ENCODE results near the gene LCN1.

LCN1 gene

DNA sequence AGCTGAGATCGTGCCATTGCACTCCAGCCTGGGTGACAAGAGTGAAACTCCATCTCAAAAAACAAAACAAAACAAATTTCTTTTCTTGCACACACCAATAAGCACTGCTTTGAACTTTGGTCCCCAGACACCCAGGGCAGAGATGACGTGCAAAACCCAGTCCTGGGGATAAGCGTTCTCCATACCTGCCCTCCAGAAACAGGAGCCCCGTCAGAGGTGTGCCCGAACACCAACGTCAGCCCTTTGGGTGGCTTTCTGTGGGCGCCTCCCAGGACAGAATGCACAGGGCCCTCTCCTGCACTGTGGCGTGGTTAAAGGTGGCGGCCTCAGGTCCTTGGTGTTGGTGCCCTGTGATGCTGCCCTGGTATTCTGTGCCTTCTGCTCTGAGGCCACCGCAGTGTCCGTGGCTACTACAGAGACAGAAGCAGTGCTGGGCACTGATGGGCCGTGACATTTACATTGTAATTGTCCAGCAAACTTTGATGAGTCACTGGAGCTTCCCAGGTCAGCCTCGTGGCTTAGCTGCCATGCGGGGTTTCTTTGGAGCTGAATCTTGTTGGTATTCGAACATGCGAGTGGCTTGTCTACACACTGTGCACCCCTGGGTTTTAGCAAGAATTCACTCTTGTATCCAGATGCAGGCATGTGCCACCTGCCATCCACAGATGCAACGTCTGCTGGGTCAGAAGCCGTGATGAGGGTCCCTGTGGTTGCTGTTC, 31.9 kb upstream of the LCN1 start:
- DNase-seq = no peak

DNA sequence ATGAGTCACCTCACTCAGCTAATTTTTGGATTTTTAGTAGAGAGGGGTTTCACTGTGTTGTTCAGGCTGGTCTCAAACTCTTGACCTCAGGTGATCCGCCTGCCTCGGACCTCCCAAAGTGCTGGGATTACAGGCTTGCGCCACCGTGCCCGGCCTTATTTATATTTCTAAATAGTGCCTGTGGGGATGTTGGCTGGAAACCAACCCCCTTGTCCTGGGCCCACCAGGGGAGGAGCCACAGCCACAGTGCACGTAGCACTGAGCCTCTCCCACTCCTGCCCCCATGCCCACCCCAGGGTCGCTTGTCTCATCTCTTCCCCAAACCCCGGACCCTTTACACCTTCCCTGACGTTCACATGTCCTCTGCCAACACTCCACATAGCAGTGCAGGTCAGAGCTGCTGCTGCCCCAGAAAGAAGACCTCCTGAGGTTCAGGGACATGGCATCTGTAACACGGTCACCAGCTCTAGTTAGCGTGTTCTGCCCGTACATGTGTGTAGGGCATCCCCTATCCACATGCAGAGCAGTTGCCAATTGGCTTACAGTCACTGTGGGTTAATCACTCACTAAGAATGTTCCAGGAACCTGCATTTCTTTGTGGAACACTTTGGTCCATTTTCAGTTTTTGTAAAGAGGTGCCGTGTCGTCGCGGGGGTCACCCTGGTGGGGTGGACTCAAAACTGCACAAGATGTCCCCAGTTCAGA, 30.9 kb upstream of the LCN1 start:
- no peak for DNase-seq

DNA sequence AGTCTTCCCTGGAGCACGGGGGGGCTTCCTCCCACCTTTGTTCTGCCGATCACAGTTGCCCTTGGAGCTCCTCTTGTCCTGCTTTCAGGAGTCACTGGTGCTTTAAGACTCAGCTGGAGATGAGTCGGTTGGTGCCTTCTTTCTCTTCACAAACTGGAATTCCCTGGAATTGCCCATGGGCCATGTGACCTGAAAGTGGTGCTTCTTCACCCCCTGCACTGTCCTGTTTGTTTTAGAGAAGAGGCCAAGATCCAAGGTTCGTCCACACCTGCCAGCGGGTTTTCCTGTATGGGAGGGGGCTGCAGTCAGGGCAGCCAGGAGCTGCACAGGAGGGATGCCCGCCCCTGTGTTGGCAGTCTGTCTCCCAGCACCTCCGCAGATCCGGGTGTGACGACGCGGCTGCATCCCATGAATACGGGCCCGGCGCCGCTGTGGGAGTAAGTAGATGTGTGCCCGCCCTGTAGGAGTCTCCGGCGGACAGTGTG, 30.2 kb upstream of the LCN1 start:
- no peak for DNase-seq

DNA sequence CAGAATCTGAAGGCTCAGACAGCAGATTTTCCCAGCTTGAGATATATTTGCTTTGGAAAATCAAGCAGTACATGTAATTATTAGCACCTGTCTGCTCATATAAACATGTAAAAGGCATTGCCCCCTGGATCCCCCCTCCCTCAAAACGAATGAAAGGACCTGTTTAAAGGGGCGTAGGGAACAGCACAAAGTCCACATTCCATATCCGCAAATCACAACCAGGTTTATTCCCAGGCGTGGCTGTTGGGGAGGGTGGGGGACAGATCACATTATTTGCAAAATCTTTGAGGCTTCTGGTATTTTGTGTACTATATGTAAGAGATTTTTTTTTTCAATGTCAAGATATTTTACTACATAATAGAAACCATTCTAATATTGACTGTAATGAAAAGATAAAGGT, 29.5 kb upstream of the LCN1 start:
- DNase-seq = no peak

DNA sequence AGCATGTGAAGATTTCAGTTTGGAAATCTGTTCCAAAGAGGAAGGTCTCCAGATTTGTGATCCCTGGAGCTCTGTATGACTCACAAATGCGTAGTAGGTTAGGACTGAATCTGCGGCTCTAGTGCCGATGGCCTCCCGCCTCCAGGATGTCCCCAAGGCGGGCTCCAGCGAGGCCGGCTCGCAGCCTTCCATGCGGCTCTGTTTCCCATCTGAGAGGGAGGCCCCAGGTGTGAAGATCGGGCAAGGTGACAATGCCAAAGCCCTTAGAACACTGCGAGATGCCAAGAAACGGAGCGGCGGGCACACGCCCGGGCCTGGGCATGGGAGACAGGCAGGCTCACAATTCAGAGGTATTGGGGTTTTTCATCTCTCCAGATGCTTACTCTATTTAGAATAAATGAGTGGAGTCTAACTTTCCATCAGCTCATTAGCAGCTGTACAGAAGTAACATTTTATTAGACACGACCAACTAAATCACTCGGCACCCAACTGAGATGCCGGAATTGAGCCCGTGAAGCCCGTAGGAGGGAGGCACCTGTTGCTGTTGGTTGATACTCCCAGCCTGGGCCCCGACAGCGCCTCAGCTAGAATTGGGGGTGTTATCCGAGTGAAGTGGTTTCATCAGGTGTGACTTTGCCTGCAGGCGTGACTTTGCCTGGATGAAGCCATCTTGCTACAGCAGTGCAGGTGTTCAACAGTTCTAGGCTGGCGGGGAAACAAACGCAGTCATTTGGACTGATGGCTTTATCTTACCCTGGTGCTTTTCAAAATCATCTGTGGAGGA, 28.2 kb upstream of the LCN1 start:
- DNase-seq = no peak

DNA sequence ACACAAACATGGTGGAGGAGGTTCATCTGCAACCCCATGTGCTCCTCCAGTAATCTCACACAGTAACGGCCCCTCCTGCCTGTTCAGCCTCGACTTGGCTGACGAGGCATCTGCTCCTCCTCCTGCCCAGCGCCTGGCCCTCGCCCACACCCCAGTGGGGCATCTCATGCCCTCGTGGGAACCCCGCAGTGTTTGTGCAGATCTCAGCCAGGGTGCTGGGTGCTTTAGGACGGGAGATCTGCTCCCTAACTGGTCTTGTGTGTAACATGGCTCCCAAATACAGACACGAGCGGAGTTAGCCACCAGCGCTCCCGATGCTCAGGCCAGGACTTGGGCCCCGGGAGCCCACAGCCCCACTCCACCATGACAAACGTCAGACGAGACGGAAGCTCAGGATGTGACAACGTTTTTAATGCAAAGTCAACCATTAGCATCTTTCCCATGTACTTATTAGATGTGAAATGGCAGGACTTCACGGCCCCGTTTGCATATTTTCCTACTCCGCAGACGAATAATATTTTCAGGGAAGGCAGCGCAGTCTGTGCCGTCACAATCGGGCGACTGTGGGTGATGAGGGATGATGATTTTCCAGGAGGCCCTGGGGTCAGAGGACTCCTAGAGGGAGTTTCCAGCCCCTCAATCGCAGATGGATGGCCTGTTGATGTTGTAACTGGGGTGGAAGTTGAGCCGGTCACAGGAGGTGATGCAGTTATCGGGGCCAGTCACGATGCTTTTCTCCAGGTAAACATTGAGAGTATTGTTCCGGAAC, 26.3 kb upstream of the LCN1 start:
- DNase-seq = no peak

DNA sequence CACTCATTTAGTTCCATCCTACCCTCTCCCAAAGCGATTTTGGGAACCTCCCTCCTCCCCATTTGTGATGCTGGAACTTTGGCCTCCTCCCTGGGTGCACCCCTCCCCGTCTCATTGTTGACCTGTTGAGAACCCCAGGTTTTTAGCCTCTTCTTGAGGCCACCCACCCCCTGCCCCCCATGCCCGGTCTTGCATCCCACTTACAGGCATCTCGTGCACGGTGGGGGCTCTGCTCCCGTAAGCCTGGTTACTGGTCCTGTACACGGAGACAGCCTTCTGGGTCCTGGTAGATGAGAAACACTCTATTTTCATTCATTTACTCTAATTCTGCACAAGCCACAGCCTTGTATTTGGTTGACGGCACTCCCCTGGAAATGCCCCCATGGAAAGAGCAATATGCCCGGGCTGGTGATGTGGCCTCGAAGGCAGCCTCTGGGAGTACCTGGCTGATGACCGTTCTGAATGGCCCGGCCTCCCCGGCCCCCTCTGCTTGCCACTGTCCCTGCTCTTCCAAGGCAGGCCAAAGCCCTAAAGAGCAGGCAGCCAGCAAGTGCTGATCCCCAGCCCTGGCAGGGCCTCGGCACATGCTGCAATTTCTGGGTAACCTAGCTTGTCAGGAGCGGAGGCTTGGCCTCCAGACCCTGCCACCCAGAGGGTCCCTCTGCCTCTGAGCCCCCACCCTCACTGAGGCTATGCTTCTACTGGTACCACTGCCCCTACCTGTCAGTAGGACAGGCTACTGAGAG, 22.7 kb upstream of the LCN1 start:
- no peak for DNase-seq

DNA sequence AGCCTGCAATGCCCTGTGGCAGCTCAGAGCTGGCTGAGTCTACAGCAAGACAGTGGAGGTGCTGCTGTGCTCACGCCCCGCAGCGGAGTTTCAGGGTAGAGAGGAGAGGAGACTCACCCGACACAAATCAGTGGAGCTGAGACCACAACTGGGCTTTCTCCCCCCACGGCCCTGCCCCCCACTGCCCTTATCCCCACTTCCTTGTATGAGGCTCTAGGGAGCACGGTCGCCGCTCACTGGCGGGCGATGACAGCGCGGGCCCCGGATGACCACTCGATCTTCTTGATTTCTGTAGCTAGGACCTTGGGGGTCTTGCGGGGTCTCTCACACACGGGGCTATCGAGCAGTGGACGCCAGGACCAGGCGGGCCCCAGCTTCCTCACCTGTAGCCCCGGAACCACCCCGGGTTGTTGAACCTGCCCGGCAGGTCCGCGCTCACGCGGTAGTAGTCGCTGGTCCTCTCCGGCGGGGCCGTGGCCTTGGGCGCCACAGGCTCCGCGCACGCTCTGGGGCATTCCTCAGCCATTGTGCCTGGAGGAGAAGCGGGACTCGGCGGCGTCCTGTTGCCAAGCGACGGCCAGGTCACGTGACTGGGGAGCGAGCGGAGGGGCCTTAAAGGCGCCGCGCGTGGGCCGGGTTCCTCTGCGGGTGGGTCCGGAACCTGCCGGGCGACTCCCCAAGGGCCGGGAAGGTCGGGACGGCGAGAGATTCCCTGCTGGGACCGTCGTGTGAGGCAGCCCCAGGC, 21.7 kb upstream of the LCN1 start:
- DNase-seq = peak; percentile 24

DNA sequence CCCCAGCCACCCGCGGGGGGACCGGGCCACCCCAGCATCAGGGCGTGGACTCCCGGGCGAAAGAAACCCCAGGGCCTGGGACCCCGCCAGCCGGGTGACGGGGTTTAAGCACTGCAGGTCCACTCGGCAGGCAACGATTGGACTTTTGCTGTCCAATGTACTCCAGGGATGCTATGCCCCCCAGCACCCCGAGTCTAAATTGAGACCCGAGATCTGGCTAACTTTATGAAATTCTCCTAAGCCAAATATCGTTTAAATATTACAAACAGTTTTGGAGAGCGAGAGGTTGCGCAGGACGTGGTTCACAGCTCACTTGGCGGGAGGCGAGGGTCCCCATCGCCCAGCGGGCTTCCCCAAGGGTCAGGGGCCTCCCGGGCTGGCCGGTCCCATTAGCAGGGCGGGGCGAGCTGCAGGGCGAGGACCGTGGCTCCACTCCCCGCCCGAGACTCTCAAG, 21.1 kb upstream of the LCN1 start:
- DNase-seq = no peak

DNA sequence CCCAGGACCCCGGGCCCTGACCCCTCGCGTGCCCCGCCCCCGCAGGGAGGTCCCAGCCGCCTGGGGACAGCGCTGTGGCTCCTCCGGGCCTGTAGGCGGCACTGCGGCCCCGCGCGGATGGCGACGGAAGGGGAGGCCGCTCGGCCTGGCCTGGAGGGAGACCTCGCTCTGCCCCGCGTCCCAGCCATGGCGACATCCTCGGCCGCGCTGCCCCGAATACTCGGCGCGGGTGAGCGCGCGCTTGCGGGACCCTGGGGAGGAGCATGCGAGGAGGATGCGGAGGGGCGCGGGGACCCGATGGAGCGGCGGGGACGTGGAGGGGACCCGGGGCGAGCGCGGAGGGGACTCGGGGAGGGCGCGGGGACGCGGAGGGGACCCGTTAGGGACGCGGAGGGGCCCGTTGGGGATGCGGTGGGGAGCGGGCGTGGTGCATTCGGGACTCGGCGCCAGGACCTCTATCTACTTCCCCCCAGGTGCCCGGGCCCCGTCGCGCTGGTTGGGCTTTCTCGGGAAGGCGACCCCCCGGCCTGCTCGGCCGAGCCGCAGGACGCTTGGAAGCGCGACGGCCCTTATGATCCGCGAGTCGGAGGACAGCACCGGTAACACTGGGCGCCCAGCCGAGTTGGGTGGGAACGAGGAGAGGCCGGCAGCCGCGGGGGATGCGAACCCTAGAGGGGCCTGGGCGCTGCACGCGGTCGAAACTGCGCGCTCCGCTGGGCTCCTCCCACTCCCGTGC, 20.5 kb upstream of the LCN1 start, which contains the start of gene MRPS2:
MRPS2 (plus strand) TSS at position 158 of the 736 bp plus-strand sequence; CDS start at position 187, 29 bp downstream.
- no peak for DNase-seq

DNA sequence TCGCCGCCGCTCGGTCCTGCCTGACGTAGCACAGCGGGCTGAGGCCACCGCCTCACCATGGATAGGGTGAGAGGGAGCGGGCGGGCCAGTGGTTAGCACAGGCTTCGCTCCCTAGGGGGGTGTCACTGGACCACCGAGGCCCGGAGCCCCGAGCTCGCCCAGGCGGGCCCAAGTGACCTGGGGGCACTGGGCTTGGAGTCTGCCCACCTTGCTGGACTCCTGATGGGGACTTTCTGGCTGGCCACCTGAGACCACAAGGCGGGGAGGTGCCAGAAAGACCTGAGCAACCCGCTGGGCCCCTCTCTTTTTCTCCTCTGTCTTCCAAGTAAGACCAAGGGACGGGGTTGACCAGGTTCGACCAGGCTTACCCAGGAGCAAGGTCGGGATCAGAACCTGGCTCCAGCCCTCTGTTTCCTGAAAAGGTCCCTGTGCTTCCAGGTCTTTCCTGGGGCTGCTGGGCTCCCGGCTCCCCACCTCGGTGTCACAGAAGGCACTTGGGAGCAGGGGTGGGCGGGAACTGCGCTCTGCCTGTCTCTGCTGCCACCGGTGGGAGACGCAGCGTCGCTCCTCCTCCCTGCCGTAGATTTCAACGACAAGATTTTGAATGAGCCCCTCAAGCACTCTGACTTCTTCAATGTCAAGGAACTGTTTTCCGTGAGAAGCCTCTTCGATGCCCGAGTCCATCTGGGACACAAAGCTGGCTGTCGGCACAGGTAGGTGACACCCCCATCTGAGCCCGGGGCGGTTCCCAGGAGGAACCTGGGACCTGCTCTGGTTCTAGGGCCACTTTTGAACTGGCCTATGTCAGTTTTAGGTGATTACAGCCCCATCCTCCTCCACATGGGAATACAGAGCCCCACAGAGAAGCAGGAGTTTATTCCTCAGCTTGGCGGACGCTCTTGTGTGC, 19.7 kb upstream of the LCN1 start:
- DNase-seq = no peak

DNA sequence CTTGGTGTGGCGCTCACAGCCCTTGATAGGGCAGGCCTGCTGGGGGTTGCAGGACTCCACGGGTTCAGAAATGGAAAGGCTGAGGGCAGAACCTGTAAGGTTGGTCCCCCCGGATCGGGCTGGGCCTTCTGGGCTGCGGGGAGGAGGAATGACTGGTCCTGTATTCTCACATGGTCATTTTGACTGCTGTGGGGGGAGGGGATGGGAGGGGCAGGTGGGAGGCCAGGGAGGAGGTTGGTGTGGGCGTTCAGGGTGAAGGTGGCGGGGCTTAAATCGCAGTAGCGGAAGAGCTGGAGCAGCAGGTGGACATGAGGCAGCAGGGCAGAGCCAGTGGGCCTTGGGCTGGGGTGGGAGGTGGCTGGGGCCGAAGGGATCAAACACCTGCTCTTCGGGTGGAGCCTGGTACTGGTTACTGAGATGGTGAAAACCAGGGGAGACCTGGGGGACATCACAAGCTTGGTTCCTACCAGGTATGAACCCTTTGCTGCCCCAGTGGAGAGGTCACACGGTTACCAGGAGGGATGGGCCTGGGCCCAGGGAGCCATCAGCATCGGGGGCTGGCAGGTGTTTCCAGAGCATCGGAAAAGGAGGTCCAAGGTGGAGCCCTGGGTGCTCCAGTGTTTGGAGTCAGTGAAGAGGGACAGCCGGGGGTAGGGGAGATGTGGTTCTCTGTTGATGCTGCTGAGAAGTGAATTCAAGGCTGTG, 18.9 kb upstream of the LCN1 start:
- DNase-seq = no peak

DNA sequence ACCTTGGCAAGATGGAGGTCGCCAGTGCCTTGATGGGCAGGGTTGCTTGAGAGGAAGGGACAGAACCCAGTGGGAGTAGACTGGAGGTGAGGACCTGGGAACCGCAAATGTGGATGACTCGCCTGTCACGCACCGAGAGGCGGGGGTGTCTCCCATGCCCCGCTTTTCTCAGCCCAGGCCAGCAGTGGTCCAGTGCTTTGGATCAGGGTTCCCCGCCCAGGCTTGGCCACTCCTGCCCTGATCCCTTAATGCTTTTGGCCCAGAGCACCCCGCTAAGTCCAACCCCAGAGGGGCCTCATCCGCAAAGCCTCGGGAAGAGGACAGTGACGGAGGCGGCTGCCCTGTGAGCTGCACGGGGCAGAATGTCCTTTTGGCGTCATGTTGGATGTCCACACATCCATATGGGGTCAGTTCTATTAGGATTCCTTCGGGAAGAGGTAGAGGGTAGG, 18.3 kb upstream of the LCN1 start:
- DNase-seq = no peak

DNA sequence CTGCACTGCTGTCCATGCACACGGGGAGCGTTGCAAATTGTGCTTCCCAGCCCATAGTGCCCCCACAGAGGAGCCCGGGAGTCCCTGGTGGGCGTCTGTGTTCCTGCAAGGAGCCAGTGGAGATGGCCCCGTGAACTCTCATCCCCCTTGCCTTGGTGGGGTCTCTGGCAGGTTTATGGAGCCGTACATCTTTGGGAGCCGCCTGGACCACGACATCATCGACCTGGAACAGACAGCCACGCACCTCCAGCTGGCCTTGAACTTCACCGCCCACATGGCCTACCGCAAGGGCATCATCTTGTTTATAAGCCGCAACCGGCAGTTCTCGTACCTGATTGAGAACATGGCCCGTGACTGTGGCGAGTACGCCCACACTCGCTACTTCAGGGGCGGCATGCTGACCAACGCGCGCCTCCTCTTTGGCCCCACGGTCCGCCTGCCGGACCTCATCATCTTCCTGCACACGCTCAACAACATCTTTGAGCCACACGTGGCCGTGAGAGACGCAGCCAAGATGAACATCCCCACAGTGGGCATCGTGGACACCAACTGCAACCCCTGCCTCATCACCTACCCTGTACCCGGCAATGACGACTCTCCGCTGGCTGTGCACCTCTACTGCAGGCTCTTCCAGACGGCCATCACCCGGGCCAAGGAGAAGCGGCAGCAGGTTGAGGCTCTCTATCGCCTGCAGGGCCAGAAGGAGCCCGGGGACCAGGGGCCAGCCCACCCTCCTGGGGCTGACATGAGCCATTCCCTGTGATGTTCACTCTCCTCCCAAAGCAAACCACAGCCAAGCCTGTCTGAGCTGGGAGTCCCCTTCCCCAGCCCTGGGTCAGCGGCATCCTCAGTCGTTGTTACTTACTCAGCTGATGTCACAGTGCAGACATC, 17.6 kb upstream of the LCN1 start:
- DNase-seq = no peak

DNA sequence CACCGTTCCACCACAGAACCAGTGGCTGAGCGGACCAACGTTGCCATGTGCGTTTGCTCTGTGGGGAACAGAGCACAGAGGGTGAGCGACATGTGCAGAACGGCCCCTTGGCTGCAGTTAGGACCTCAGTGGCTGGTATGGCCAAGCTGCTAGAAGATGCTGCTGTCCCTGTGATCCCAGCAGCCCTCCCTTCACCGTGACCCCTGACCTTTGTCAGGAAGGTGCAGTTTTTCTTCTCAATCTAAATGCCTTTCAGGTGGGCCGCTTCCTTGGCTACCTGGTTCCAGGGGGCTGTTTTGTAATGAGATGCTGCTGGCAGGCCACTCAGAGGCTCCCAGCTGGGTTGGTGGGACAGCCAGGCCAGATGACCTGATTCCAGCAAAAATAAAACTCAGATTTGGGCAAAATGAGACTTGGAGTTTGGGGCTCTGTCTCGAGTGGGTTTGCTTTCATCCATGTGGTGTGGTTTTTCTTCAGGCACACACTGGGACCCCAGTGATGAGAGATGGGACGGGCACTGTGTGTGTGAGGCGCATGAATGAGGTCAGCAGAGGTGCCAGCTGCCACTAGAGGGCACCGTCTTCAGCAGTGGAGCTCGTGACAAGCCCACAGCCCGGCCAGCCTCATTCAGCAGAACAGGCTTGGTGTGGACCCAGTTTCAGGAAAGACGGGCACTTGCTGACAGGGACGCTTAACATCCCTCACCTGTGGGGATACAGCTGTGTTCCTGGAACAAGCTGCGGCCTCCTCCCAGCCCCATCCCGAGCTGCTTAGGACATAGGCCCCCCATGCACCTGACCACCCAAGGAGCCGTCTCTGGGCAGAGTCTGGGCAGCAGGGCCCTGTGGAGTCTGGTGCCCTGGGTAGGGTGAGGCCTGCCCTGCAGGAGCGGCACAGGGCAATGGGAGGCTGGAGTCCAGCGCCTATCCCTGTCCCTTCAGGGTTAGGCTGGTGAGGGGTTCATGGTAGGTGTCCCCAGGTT, 16.7 kb upstream of the LCN1 start:
- DNase-seq = no peak
